ENCODE results near the gene PRIMPOL. TPM values are rescaled to one million over a fixed set of nuclear protein-coding genes. Genes with fewer than 3 reads are reported as not detected.
"Not testable (repeated sequence)": the region's sequence is repeated elsewhere in the genome, so short reads cannot be mapped to it uniquely, and the experiment has no call there.

The PRIMPOL gene
- total RNA-seq, 1 experiment from 2014 or later = 8.3 TPM

DNA sequence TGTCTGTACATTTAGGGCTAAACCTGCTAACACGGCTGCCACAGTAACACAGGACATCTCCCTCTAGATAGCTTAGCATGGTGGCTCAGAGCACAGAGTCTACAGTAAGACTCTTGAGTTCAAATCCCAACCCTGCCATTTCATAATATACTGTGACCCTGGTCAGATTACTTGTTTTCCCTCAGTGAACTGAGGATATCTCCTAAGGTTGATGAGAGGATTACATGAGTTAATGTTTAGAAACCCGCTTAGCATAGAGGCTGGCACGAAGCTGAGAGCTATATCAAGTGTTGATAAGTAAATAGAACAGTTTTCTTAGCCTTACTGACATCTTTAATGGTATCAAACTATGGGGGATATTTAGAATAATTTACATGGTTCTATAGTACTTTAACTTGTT lies 37.5 kb upstream of the PRIMPOL start:
- no peak overlapping the region for H3K27ac Mint-ChIP-seq
- ChIA-PET CTCF (no interaction called here), POLR2A (no interaction called here)
- H3K9me3 Mint-ChIP-seq = peaks cover 38% of the 10 kb centered on the region
- DNase-seq (ENCODE audit: low spot score) (no peak), ATAC-seq (no peak)
- peaks cover 36% of the 10 kb centered on the region for H3K36me3 Mint-ChIP-seq
- H3K4me3 Mint-ChIP-seq = no peak overlapping the region
- peaks cover 2% of the 10 kb centered on the region; the same call in 1 of the 2 replicates for H3K27me3 Mint-ChIP-seq (ENCODE audit: low read depth)
- TF ChIP-seq ZNF416 (CRISPR knock-in tag; IDR thresholded peaks at IDR 0.05) (no peak), ZNF396 (CRISPR knock-in tag; IDR thresholded peaks at IDR 0.05; ENCODE audit: borderline replicate concordance) (no peak), FOXJ3 (CRISPR knock-in tag; IDR thresholded peaks at IDR 0.05; ENCODE audit: borderline replicate concordance) (no peak), PRRX2 (CRISPR knock-in tag; IDR thresholded peaks at IDR 0.05) (no peak), IRF2 (CRISPR knock-in tag; IDR thresholded peaks at IDR 0.05; ENCODE audit: borderline replicate concordance, low read depth) (no peak)
- peaks cover 31% of the 10 kb centered on the region for H3K4me1 Mint-ChIP-seq

DNA sequence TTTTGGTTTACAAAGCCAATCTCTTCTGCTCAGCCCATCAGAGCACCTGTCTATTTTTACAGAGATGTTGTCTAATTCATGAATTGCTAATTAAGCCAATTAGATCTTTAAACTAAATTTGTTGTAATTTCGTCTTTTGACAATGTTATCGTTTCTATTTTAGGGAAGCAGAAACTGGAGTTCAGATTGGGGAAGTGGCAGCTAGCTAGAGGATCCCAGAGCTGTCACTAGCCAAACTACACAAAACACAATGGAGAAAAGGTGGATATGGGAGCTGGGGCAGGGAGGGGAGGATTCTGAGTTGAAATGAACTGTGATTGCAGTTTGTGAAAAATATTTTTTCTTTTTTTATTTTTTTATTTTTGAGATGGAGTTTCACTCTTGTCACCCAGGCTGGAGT lies 36.1 kb upstream of the PRIMPOL start:
- peaks cover 40% of the 10 kb centered on the region for H3K36me3 Mint-ChIP-seq
- no peak overlapping the region for H3K4me3 Mint-ChIP-seq
- POLR2A ChIA-PET = interaction anchor here (0.6 kb wide), 1 partner anchor 31 kb away, joined by 3 read pairs; no protein-coding TSS in a partner anchor
- TF ChIP-seq FOXJ3 (CRISPR knock-in tag; IDR thresholded peaks at IDR 0.05; ENCODE audit: borderline replicate concordance) = no peak
- no peak for TF ChIP-seq SP1 (CRISPR knock-in tag; conservative IDR thresholded peaks at IDR 0.05)
- TF ChIP-seq, protein P1, sequence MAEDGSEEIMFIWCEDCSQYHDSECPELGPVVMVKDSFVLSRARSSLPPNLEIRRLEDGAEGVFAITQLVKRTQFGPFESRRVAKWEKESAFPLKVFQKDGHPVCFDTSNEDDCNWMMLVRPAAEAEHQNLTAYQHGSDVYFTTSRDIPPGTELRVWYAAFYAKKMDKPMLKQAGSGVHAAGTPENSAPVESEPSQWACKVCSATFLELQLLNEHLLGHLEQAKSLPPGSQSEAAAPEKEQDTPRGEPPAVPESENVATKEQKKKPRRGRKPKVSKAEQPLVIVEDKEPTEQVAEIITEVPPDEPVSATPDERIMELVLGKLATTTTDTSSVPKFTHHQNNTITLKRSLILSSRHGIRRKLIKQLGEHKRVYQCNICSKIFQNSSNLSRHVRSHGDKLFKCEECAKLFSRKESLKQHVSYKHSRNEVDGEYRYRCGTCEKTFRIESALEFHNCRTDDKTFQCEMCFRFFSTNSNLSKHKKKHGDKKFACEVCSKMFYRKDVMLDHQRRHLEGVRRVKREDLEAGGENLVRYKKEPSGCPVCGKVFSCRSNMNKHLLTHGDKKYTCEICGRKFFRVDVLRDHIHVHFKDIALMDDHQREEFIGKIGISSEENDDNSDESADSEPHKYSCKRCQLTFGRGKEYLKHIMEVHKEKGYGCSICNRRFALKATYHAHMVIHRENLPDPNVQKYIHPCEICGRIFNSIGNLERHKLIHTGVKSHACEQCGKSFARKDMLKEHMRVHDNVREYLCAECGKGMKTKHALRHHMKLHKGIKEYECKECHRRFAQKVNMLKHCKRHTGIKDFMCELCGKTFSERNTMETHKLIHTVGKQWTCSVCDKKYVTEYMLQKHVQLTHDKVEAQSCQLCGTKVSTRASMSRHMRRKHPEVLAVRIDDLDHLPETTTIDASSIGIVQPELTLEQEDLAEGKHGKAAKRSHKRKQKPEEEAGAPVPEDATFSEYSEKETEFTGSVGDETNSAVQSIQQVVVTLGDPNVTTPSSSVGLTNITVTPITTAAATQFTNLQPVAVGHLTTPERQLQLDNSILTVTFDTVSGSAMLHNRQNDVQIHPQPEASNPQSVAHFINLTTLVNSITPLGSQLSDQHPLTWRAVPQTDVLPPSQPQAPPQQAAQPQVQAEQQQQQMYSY (CRISPR knock-in tag; IDR thresholded peaks at IDR 0.05) = no peak
- no peak for TF ChIP-seq ELF4 (CRISPR knock-in tag; IDR thresholded peaks at IDR 0.05; ENCODE audit: low read depth)
- no peak overlapping the region for H3K27ac Mint-ChIP-seq
- peaks cover 44% of the 10 kb centered on the region for H3K4me1 Mint-ChIP-seq
- ATAC-seq = no peak
- CTCF ChIA-PET = no interaction called here
- H3K9me3 Mint-ChIP-seq = peaks cover 42% of the 10 kb centered on the region
- peaks cover 2% of the 10 kb centered on the region; the same call in 1 of the 2 replicates for H3K27me3 Mint-ChIP-seq (ENCODE audit: low read depth)
- DNase-seq (ENCODE audit: low spot score) = no peak

DNA sequence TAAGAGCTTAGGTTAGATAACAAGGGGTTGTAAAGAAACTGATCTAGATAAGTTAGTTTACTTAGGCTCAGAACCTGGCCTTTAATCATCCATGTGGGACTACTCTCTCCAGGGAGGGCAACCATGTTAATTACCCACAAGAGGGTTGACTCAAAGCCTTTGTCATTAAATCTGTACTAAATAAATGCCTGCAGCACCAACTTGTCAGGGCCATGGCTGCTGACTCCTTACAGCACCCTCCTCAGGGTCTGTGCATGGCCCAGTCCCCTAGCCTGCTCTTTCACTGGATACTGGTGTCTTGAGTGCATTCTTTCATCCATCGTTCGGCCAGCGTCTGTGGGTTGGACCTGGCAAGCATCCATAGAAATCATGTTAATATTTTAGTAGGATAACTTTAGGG lies 35.0 kb upstream of the PRIMPOL start:
- Mint-ChIP-seq H3K27me3 (ENCODE audit: low read depth) (peaks cover 2% of the 10 kb centered on the region; the same call in 1 of the 2 replicates), H3K9me3 (peaks cover 50% of the 10 kb centered on the region), H3K27ac (no peak overlapping the region), H3K36me3 (peaks cover 42% of the 10 kb centered on the region), H3K4me1 (peaks cover 44% of the 10 kb centered on the region), H3K4me3 (no peak overlapping the region)
- no peak for ATAC-seq
- POLR2A ChIA-PET = no interaction called here
- TF ChIP-seq PRRX2 (CRISPR knock-in tag; IDR thresholded peaks at IDR 0.05) = no peak
- CTCF ChIA-PET = no interaction called here
- no peak for DNase-seq (ENCODE audit: low spot score)

DNA sequence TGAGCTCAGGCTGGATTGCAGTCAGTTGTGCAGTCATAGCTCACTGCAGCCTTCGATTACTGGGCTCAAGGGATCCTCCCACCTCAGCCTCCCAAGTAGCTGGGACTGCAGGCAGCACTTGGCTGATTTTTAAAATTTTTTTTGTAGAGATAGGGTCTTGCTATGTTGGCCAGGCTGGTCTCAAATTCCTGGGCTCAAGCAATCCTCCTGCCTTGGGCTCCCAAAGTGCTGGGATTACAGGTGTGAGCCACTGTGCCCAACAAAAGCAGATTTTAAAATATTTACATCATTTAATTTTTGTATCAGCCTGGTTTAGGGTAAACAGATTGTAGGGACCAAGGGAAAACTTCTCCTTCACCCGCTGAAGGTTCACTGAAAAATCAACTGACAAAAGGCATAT lies 33.4 kb upstream of the PRIMPOL start:
- ATAC-seq; H3K4me3 Mint-ChIP-seq; DNase-seq (ENCODE audit: low spot score); CTCF ChIA-PET; H3K27me3 Mint-ChIP-seq (ENCODE audit: low read depth): not testable (repeated sequence)
- TF ChIP-seq GTF2I (CRISPR knock-in tag; conservative IDR thresholded peaks at IDR 0.05) = peak; percentile 71; the same call in 1 of the 2 replicates
- TF ChIP-seq ZNF121 (CRISPR knock-in tag; IDR thresholded peaks at IDR 0.05) = peak; percentile 92
- Mint-ChIP-seq H3K4me1 (peaks cover 40% of the 10 kb centered on the region), H3K27ac (peak overlapping the region; percentile 87; the same call in 1 of the 2 replicates), H3K9me3 (peaks cover 50% of the 10 kb centered on the region), H3K36me3 (peaks cover 42% of the 10 kb centered on the region)
- POLR2A ChIA-PET = interaction anchor here (1.0 kb wide), 1 partner anchor 33 kb away, joined by 3 read pairs; the partner anchor contains the start of genes CASP3 and PRIMPOL

DNA sequence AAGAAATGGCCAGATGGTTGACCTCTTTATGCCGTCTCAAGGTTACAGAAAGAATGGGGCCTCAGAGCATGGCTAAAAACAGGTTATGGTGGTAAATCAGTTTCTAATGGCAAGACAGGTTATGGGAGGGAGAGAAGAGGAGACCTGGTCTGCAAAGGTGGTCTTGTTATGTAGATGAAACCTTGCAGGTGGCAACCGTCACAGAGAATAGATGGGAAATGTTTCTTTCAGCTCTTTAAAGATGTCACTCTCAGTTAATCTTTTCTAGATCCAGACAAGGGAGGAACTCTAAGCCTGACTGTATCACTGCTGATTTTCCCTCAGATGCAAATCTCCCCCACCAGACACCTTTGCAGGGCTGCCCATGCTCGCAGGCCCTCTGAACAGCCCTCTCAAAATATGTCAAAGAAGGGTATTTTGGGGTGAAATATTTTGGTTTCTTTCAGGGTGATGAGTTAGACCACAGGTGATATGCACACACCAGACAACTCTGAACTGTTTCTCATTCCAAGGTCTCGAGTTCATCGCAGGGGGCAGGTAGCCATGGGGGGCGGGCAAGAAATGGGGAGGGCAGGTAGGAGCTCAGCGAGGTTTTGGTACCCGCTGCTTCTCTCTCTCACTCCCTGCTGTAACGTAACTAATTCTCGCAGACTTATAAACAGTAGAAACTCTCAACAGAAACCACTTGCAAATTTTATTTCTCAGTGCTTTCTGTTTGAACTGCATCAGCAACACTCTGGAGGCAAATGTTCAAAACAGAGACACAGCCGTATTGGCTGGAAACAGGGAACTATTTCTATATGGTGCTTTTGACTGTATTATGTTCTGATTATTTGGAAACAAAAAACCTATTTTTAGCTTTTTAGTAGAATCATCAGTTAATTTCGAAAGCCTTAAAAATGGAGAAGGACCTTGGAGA lies 32.6 kb upstream of the PRIMPOL start:
- H3K9me3 Mint-ChIP-seq = peaks cover 50% of the 10 kb centered on the region
- peak overlapping the region; percentile 43 for H3K4me3 Mint-ChIP-seq
- peaks cover 32% of the 10 kb centered on the region for H3K4me1 Mint-ChIP-seq
- peak overlapping the region; percentile 87 for H3K27ac Mint-ChIP-seq
- H3K36me3 Mint-ChIP-seq = peaks cover 43% of the 10 kb centered on the region
- ATAC-seq = peak; percentile 85
- peak; percentile 89; the same call in 1 of the 2 replicates for TF ChIP-seq ESRRA (CRISPR knock-in tag; IDR thresholded peaks at IDR 0.05; ENCODE audit: borderline replicate concordance)
- TF ChIP-seq, protein P2, sequence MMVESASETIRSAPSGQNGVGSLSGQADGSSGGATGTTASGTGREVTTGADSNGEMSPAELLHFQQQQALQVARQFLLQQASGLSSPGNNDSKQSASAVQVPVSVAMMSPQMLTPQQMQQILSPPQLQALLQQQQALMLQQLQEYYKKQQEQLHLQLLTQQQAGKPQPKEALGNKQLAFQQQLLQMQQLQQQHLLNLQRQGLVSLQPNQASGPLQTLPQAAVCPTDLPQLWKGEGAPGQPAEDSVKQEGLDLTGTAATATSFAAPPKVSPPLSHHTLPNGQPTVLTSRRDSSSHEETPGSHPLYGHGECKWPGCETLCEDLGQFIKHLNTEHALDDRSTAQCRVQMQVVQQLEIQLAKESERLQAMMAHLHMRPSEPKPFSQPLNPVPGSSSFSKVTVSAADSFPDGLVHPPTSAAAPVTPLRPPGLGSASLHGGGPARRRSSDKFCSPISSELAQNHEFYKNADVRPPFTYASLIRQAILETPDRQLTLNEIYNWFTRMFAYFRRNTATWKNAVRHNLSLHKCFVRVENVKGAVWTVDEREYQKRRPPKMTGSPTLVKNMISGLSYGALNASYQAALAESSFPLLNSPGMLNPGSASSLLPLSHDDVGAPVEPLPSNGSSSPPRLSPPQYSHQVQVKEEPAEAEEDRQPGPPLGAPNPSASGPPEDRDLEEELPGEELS (CRISPR knock-in tag; IDR thresholded peaks at IDR 0.05) = no peak
- no peak for DNase-seq (ENCODE audit: low spot score)
- POLR2A ChIA-PET = interaction anchor here (1.0 to 1.1 kb wide), 2 partner anchors 32 to 73 kb away, joined by 3 read pairs; partner anchors contain the start of genes CASP3 and PRIMPOL
- CTCF ChIA-PET = interaction anchor here (1.1 to 1.3 kb wide), 2 partner anchors 32 to 129 kb away, joined by 3 to 5 read pairs; partner anchors contain the start of genes CASP3 and PRIMPOL
- peaks cover 2% of the 10 kb centered on the region; the same call in 1 of the 2 replicates for H3K27me3 Mint-ChIP-seq (ENCODE audit: low read depth)
